Activated CD8-positive, alpha-beta memory T cell treated with anti-CD3 and anti-CD28 coated beads, Interleukin-2, amount 10 ng/mL, durations not matched to agents 7 days and 5 days (primary cell): Measurements from ENCODE around the gene NAB2. TPM values are rescaled to one million over a fixed set of nuclear protein-coding genes. Genes with fewer than 3 reads are reported as not detected.

ENCODE experiments used
- ATAC-seq: fragments of 150-1000 bp; cut with Tn5 transposase; one replicate; pipeline ENCODE4 v1.10.0; 2021; ENCODE audit warnings: moderate library complexity
- CTCF ChIA-PET: fragments of 350-600 bp; sonication (Branson Sonifier 250); formaldehyde crosslinking; loops from one replicate; lab custom pipeline; 2021; ENCODE audit warnings: antibody characterized with exemption; lab: Charles Lee
- DNase-seq: peaks from one replicate; pipeline ENCODE4 v3.0.0-alpha.2; 2020
- H3K27ac Mint-ChIP-seq: one replicate; pipeline ENCODE4 v1.8.0; 2021; ENCODE audit warnings: mild to moderate bottlenecking, mixed read lengths
- H3K27me3 Mint-ChIP-seq: one replicate; pipeline ENCODE4 v1.8.0; 2021; ENCODE audit warnings: mixed read lengths
- H3K36me3 Mint-ChIP-seq: one replicate; pipeline ENCODE4 v1.8.0; 2021; ENCODE audit warnings: mild to moderate bottlenecking, mixed read lengths
- H3K4me1 Mint-ChIP-seq: one replicate; pipeline ENCODE4 v1.8.0; 2021; ENCODE audit warnings: mixed read lengths
- H3K4me3 Mint-ChIP-seq: one replicate; pipeline ENCODE4 v1.8.0; 2021; ENCODE audit warnings: mild to moderate bottlenecking, moderate library complexity, mixed read lengths
- H3K9me3 Mint-ChIP-seq: one replicate; pipeline ENCODE4 v1.8.0; 2022; ENCODE audit warnings: low read depth, mixed read lengths
- total RNA-seq, 2 experiments: library from RNA; stranded (reverse); gene quantifications; one replicate each; pipeline ENCODE4 v1.2.3, GENCODE V29; 2021

Gene NAB2
- total RNA-seq = 10 to 100 TPM in 1 of 2 experiments, 1 to 10 TPM in 1; 10.0 to 31.1 TPM

GRCh38 chr12:57088354-57089270, at the start of gene NAB2:
TSS of gene NAB2 (plus strand) at chr12:57089114. CDS start at chr12:57089272, 158 bp downstream.
- peak; percentile 80 for ATAC-seq
- DNase-seq = peak; percentile 97
- Mint-ChIP-seq H3K4me3 (peak within 1 kb of the TSS; percentile 84), H3K4me1 (peaks cover 57% of the 10 kb centered on the region), H3K36me3 (peaks cover 2% of the 10 kb centered on the region), H3K9me3 (no peaks in the 10 kb centered on the region), H3K27me3 (no peaks in the 10 kb centered on the region), H3K27ac (peak within 1 kb of the TSS; percentile 88)
- CTCF ChIA-PET = interaction anchor here (1.1 to 16.0 kb wide), 9 partner anchors 10 to 124 kb away, joined by 3 to 202 read pairs (median 8); partner anchors contain the start of genes NEMP1 and STAT6

GRCh38 chr12:57040211-57040610, 48.7 kb upstream of the NAB2 start:
- H3K4me3 Mint-ChIP-seq = no peak overlapping the region
- H3K9me3 Mint-ChIP-seq = no peaks in the 10 kb centered on the region
- H3K27ac Mint-ChIP-seq = no peak overlapping the region
- no peaks in the 10 kb centered on the region for H3K36me3 Mint-ChIP-seq
- peaks cover 9% of the 10 kb centered on the region for H3K27me3 Mint-ChIP-seq
- no peaks in the 10 kb centered on the region for H3K4me1 Mint-ChIP-seq
- ATAC-seq (no peak), DNase-seq (no peak)
- CTCF ChIA-PET = interaction anchor here (1.0 to 2.6 kb wide), 4 partner anchors 8 to 38 kb away, joined by 4 to 9 read pairs (median 6); no protein-coding TSS in a partner anchor

GRCh38 chr12:57040750-57041149, 48.2 kb upstream of the NAB2 start:
- H3K9me3 Mint-ChIP-seq = no peaks in the 10 kb centered on the region
- H3K4me1 Mint-ChIP-seq = peaks cover 3% of the 10 kb centered on the region
- no peak overlapping the region for H3K27ac Mint-ChIP-seq
- no peak overlapping the region for H3K4me3 Mint-ChIP-seq
- peaks cover 12% of the 10 kb centered on the region for H3K27me3 Mint-ChIP-seq
- H3K36me3 Mint-ChIP-seq = no peaks in the 10 kb centered on the region
- CTCF ChIA-PET = interaction anchor here (1.0 to 2.6 kb wide), 4 partner anchors 9 to 39 kb away, joined by 4 to 9 read pairs (median 6); no protein-coding TSS in a partner anchor
- ATAC-seq (no peak), DNase-seq (no peak)

GRCh38 chr12:57042695-57043094, 46.2 kb upstream of the NAB2 start:
- ATAC-seq (no peak), DNase-seq (no peak)
- no peak overlapping the region for H3K4me3 Mint-ChIP-seq
- no peak overlapping the region for H3K27ac Mint-ChIP-seq
- no peaks in the 10 kb centered on the region for H3K36me3 Mint-ChIP-seq
- H3K4me1 Mint-ChIP-seq = peaks cover 22% of the 10 kb centered on the region
- H3K27me3 Mint-ChIP-seq = peaks cover 18% of the 10 kb centered on the region
- H3K9me3 Mint-ChIP-seq = no peaks in the 10 kb centered on the region
- CTCF ChIA-PET = interaction anchor here (1.3 kb wide), 1 partner anchor 81 kb away, joined by 4 read pairs; no protein-coding TSS in a partner anchor

- Mint-ChIP-seq H3K4me3 (no peak overlapping the region), H3K4me1 (peaks cover 35% of the 10 kb centered on the region), H3K36me3 (no peaks in the 10 kb centered on the region), H3K9me3 (no peaks in the 10 kb centered on the region), H3K27me3 (peaks cover 17% of the 10 kb centered on the region), H3K27ac (no peak overlapping the region)
- CTCF ChIA-PET = interaction anchor here (1.2 to 1.4 kb wide), 2 partner anchors 11 to 43 kb away, joined by 4 to 8 read pairs; no protein-coding TSS in a partner anchor
- DNase-seq (no peak), ATAC-seq (no peak)
These were observed 44.4 kb upstream of the NAB2 start for GRCh38 chr12:57044468-57044867.

- Mint-ChIP-seq H3K4me3 (no peak overlapping the region), H3K9me3 (no peaks in the 10 kb centered on the region), H3K27me3 (peaks cover 19% of the 10 kb centered on the region), H3K4me1 (peaks cover 35% of the 10 kb centered on the region), H3K36me3 (no peaks in the 10 kb centered on the region), H3K27ac (no peak overlapping the region)
- CTCF ChIA-PET = interaction anchor here (7.9 kb wide), 1 partner anchor 13 kb away, joined by 43 read pairs; no protein-coding TSS in a partner anchor
- DNase-seq = no peak
- no peak for ATAC-seq
These were observed 44.0 kb upstream of the NAB2 start for GRCh38 chr12:57044889-57045288.

GRCh38 chr12:57046086-57046791, 42.7 kb upstream of the NAB2 start:
- Mint-ChIP-seq H3K4me3 (no peak overlapping the region), H3K27me3 (peaks cover 22% of the 10 kb centered on the region), H3K36me3 (no peaks in the 10 kb centered on the region), H3K27ac (no peak overlapping the region), H3K4me1 (peaks cover 35% of the 10 kb centered on the region), H3K9me3 (no peaks in the 10 kb centered on the region)
- ATAC-seq = no peak
- DNase-seq = no peak
- CTCF ChIA-PET = interaction anchor here (1.2 to 7.9 kb wide), 7 partner anchors 14 to 137 kb away, joined by 3 to 51 read pairs (median 14); partner anchors contain the start of gene STAT6

GRCh38 chr12:57046947-57047890, 41.7 kb upstream of the NAB2 start:
- Mint-ChIP-seq H3K9me3 (no peaks in the 10 kb centered on the region), H3K4me1 (peaks cover 37% of the 10 kb centered on the region), H3K36me3 (no peaks in the 10 kb centered on the region), H3K4me3 (peak overlapping the region; percentile 24), H3K27me3 (peaks cover 22% of the 10 kb centered on the region), H3K27ac (peak overlapping the region; percentile 74)
- ATAC-seq (peak; percentile 85), DNase-seq (peak; percentile 89)
- CTCF ChIA-PET = interaction anchor here (0.9 to 7.9 kb wide), 13 partner anchors 13 to 65 kb away, joined by 3 to 51 read pairs (median 5); partner anchors contain the start of genes STAT6 and TAC3

GRCh38 chr12:57047981-57048380, 40.9 kb upstream of the NAB2 start:
- H3K27ac Mint-ChIP-seq = peak overlapping the region; percentile 74
- no peaks in the 10 kb centered on the region for H3K9me3 Mint-ChIP-seq
- H3K27me3 Mint-ChIP-seq = peaks cover 22% of the 10 kb centered on the region
- H3K36me3 Mint-ChIP-seq = peaks cover 2% of the 10 kb centered on the region
- ATAC-seq = no peak
- no peak overlapping the region for H3K4me3 Mint-ChIP-seq
- H3K4me1 Mint-ChIP-seq = peaks cover 37% of the 10 kb centered on the region
- CTCF ChIA-PET = interaction anchor here (0.9 to 7.9 kb wide), 13 partner anchors 12 to 64 kb away, joined by 3 to 51 read pairs (median 5); partner anchors contain the start of genes STAT6 and TAC3
- no peak for DNase-seq

GRCh38 chr12:57048423-57049118, 40.3 kb upstream of the NAB2 start:
- Mint-ChIP-seq H3K36me3 (peaks cover 7% of the 10 kb centered on the region), H3K27me3 (peaks cover 22% of the 10 kb centered on the region), H3K4me3 (no peak overlapping the region), H3K27ac (peak overlapping the region; percentile 33), H3K9me3 (no peaks in the 10 kb centered on the region), H3K4me1 (peaks cover 37% of the 10 kb centered on the region)
- CTCF ChIA-PET = interaction anchor here (0.9 to 7.9 kb wide), 13 partner anchors 11 to 64 kb away, joined by 3 to 51 read pairs (median 5); partner anchors contain the start of genes STAT6 and TAC3
- DNase-seq (no peak), ATAC-seq (no peak)

GRCh38 chr12:57049119-57049446, 39.8 kb upstream of the NAB2 start:
- peaks cover 40% of the 10 kb centered on the region for H3K4me1 Mint-ChIP-seq
- DNase-seq (no peak), ATAC-seq (no peak)
- H3K36me3 Mint-ChIP-seq = peaks cover 12% of the 10 kb centered on the region
- no peak overlapping the region for H3K27ac Mint-ChIP-seq
- CTCF ChIA-PET = interaction anchor here (1.0 to 7.9 kb wide), 8 partner anchors 11 to 63 kb away, joined by 3 to 51 read pairs (median 12); partner anchors contain the start of gene STAT6
- H3K9me3 Mint-ChIP-seq = no peaks in the 10 kb centered on the region
- H3K4me3 Mint-ChIP-seq = no peak overlapping the region
- peaks cover 22% of the 10 kb centered on the region for H3K27me3 Mint-ChIP-seq
